Measurements from ENCODE around the gene PALM3.
"Not testable (repeated sequence)": the region's sequence is repeated elsewhere in the genome, so short reads cannot be mapped to it uniquely, and the experiment has no call there.

Gene PALM3

DNA sequence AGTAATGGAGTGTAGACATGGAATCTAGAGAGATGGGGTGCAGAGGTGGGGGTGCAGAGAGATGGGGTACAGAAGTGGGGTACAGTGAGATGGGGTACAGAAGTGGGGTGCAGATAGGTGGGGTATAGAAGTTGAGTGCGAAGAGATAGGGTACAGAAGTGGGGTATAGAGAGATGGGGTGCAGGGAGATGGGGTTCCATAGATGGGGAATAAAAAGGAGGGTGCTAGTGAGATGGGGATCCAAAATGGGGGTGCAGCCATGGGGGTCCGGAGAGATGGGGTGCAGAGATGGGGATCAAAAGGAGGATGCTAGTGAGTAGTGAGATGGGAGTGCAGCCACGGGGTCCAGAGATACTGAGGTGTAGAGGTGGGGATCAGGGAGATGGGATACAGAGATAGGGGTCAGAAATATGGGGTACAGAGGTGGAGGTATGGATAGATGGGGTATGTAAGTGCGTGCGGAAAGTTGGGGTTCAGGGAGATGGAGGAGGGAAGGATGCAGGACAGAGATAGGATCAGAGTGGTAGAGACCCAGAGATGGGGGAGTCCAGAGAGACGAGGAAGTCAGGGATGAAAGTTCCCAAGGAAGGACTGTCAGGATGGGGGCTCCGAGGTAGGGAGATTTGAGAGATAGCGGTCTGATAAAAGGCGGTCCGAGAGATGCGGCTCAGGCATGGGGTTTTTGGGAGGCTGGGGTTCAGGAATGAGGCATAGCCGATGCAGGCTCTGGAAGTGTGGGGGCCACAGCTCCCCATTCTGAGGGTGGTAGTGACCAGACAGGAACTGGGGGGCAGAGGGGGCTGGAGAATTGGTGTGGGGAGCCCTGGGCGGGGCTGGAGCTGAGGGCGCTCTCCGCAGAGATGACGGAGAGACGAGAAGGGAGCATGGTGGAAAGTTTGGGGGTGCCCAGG is 3.4 kb downstream of the PALM3 start:
- H3K4me1 Mint-ChIP-seq = peaks cover 19% of the 10 kb centered on the region
- H3K9me3 Mint-ChIP-seq = no peaks in the 10 kb centered on the region
- H3K36me3 Mint-ChIP-seq (ENCODE audit: low read depth) = peaks cover 3% of the 10 kb centered on the region
- ATAC-seq = no peak
- peaks cover 43% of the 10 kb centered on the region for H3K27me3 Mint-ChIP-seq
- DNase-seq = no peak
- peak overlapping the region; percentile 59 for H3K4me3 Mint-ChIP-seq
- no peak overlapping the region for H3K27ac Mint-ChIP-seq

DNA sequence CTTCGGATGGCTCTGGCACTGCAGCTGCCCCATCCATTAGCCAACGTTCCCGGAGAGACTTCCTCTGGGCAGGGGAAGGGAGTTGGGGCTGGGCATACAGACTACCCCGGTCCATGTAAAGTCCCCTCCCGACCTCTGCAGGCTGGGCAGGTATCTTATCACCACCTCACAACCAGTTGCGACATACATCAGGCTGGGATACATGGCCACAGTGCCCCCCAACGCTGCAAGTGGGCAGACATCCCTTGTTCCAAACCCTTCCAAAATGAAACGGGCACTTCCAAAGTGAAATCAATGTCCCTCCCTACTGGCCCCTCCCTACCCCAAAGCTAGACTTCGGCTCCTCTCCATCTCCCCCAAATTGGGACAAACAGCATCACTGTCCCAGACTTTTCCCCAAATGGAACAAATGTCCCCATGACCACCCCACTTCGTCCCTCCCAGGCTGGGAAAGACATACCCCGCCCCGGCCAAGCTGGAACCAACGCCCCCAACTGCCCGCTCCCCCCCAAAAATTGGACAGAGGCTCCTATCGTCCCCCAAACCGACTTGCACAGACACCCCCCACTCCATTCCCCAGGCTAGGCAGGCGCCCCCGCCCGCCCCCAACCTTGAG is 5.0 kb downstream of the PALM3 start:
- H3K4me1 Mint-ChIP-seq = peaks cover 19% of the 10 kb centered on the region
- ATAC-seq = no peak
- H3K4me3 Mint-ChIP-seq = peak overlapping the region; percentile 6
- peaks cover 13% of the 10 kb centered on the region for H3K36me3 Mint-ChIP-seq (ENCODE audit: low read depth)
- no peaks in the 10 kb centered on the region for H3K9me3 Mint-ChIP-seq
- no peak for DNase-seq
- peaks cover 41% of the 10 kb centered on the region for H3K27me3 Mint-ChIP-seq
- no peak overlapping the region for H3K27ac Mint-ChIP-seq

DNA sequence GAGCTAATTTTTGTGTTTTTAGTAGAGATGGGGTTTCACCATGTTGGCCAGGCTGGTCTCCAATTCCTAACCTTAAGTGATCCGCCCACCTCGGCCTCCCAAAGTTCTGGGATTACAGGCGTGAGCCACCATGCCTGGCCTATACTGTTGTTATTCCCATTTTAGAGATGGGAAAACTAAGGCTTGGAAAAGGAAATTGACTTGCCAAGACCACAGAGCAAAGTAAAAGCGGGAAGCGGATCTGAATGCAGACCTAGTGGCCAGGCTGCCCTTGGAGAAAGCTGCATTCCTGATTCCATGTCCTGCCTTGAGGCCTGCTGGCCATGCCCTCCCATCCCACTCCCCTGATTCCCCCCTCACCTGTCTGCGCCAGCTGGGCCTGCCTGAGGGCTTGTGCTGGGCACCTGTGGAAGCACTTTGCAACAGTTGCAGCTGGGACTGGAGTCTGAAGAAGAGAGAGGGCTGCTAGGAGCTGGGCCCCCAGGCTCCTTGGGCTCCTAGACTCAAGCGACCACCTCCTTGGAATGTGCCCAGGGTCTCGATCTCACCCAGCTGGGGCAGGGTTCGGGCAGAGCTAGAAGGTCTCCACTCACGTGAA is 5.7 kb downstream of the PALM3 start:
- peaks cover 39% of the 10 kb centered on the region for H3K27me3 Mint-ChIP-seq
- peaks cover 19% of the 10 kb centered on the region for H3K4me1 Mint-ChIP-seq
- no peaks in the 10 kb centered on the region for H3K9me3 Mint-ChIP-seq
- no peak for DNase-seq
- H3K27ac Mint-ChIP-seq = no peak overlapping the region
- H3K36me3 Mint-ChIP-seq (ENCODE audit: low read depth) = peaks cover 17% of the 10 kb centered on the region
- H3K4me3 Mint-ChIP-seq = no peak overlapping the region
- ATAC-seq = no peak

DNA sequence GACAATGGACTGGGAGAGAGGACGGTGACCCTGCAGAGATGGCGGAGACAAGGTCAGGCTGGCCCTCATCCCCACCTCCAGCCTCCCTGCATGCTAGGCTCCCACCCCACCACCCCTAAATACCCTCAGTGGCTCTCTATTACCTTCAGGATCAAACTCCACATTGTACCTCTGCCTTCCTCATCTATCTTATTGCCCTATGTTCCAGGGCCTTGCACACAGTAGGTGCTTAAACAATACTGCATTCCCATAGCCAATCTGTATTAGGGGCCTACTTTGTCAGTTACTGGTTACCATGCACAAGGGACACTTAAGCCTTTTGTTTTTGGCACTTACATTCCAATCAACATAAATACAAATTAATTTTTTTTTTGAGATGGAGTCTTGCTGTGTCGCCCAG is 6.5 kb downstream of the PALM3 start:
- DNase-seq (no peak), ATAC-seq (no peak)
- Mint-ChIP-seq H3K27me3 (peaks cover 34% of the 10 kb centered on the region), H3K36me3 (ENCODE audit: low read depth) (peaks cover 21% of the 10 kb centered on the region), H3K27ac (no peak overlapping the region), H3K9me3 (no peaks in the 10 kb centered on the region), H3K4me3 (no peak overlapping the region), H3K4me1 (peaks cover 19% of the 10 kb centered on the region)

DNA sequence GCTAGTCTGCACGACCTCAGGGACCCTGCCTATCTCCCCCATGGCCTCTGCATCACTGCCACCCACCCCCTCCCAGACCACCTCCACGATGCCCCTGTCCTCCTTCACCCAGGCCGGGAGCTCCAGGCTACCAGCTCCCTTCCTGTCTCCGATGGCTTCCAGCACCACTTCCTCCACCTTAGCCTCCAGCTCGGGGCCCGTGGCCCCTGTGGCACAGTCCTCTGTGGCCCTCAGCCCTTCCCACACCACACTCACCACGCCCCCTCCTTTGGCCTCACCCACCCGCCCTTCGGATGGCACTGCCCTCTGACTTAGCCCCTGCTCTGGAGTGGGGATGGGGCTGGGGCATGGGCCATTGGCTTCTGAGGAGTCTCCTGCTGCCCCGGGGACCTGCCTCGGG is 7.2 kb downstream of the PALM3 start:
- ATAC-seq (no peak), DNase-seq (no peak)
- Mint-ChIP-seq H3K4me1 (peaks cover 19% of the 10 kb centered on the region), H3K4me3 (no peak overlapping the region), H3K27ac (no peak overlapping the region), H3K9me3 (no peaks in the 10 kb centered on the region), H3K36me3 (ENCODE audit: low read depth) (peaks cover 26% of the 10 kb centered on the region), H3K27me3 (peaks cover 30% of the 10 kb centered on the region)

DNA sequence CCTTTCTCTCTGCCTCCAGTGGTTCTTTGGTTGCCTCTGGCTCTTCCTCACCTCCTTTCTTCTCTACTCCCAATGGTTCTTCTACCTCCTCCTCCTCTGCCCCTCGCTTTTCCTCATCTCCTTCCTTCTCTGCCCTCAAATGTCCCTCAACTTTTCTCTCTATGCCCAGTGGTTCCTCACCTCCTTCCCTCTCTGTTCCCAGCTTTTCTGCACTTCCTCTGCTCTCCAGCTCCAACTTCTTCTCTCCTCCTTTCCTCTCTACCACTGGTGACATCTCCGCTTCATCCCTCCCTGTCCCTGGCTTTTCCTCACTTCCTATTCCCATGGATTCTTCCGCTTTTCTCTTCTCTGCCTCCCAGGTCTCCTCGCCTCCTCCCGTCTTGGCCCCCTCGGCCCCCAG is 7.8 kb downstream of the PALM3 start:
- Mint-ChIP-seq H3K27ac (no peak overlapping the region), H3K36me3 (ENCODE audit: low read depth) (peaks cover 28% of the 10 kb centered on the region), H3K4me1 (peaks cover 17% of the 10 kb centered on the region), H3K27me3 (peaks cover 25% of the 10 kb centered on the region), H3K9me3 (no peaks in the 10 kb centered on the region), H3K4me3 (no peak overlapping the region)
- DNase-seq (no peak), ATAC-seq (no peak)

DNA sequence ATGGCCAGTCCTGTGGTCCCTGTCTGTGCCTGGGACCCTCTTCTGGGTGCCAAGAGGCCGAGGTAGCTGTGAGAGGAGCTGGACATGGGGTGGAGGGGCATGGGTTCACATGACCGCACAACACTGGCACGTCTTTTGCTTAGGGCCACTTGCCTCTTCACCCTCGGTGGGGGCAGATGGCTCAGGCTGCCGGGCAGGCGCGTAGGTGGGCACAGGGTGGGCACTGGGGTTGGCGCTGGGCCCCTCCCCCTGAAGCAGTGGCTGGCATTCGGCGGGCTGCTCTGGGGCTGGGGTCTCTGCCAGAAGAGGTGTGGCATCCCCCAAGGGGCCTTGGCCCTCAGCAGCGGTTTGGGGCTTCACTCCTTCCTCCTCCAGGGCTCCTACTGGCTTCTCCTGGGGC is 8.4 kb downstream of the PALM3 start:
- peaks cover 19% of the 10 kb centered on the region for H3K27me3 Mint-ChIP-seq
- H3K4me3 Mint-ChIP-seq = no peak overlapping the region
- ATAC-seq = no peak
- peaks cover 33% of the 10 kb centered on the region for H3K36me3 Mint-ChIP-seq (ENCODE audit: low read depth)
- peaks cover 14% of the 10 kb centered on the region for H3K4me1 Mint-ChIP-seq
- no peak for DNase-seq
- H3K27ac Mint-ChIP-seq = no peak overlapping the region
- no peaks in the 10 kb centered on the region for H3K9me3 Mint-ChIP-seq

DNA sequence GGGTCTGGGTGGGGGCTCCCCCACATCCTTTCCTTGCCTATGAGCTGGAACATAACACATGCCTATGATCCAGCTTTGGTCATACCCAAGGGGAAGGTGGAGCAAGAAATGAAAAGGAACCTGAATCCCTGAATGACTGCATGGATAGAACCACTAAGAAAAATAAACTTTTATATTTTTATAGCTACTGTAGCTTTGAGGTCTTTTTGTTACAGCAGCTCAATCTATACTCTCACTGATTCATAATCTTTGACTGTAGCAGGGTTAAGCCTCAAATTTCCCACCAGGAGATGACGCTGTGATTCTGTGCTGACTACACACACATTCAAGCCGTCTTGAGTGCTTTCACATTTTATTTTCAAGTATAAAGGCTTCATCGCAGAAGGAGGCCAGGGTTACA is 8.8 kb downstream of the PALM3 start:
- ATAC-seq (no peak), DNase-seq (no peak)
- H3K9me3 Mint-ChIP-seq = no peaks in the 10 kb centered on the region
- peaks cover 13% of the 10 kb centered on the region for H3K4me1 Mint-ChIP-seq
- H3K36me3 Mint-ChIP-seq (ENCODE audit: low read depth) = peaks cover 36% of the 10 kb centered on the region
- no peak overlapping the region for H3K27ac Mint-ChIP-seq
- no peak overlapping the region for H3K4me3 Mint-ChIP-seq
- H3K27me3 Mint-ChIP-seq = peaks cover 14% of the 10 kb centered on the region

DNA sequence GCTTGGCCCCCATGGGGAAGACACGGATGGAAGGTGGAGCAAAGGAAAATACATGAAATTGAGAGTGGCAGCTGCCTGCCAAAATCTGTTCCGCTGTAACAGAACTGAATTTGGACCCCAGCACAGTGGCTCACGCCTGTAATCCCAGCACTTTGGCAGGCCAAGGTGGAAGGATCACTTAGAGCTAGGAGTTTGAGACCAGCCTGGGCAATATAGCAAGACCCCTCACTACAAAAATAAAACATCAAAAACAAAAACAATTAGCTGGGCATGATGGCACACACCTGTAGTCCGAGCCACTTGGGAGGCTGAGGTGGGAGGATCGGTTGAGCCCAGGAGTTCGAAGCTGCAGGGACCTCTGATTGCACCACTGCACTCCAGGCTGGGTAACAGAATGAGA is 9.4 kb downstream of the PALM3 start:
- DNase-seq (no peak), ATAC-seq (no peak)
- H3K4me1 Mint-ChIP-seq = peaks cover 8% of the 10 kb centered on the region
- H3K4me3 Mint-ChIP-seq = no peak overlapping the region
- H3K9me3 Mint-ChIP-seq = no peaks in the 10 kb centered on the region
- no peak overlapping the region for H3K27ac Mint-ChIP-seq
- peaks cover 10% of the 10 kb centered on the region for H3K27me3 Mint-ChIP-seq
- H3K36me3 Mint-ChIP-seq (ENCODE audit: low read depth) = peaks cover 38% of the 10 kb centered on the region

DNA sequence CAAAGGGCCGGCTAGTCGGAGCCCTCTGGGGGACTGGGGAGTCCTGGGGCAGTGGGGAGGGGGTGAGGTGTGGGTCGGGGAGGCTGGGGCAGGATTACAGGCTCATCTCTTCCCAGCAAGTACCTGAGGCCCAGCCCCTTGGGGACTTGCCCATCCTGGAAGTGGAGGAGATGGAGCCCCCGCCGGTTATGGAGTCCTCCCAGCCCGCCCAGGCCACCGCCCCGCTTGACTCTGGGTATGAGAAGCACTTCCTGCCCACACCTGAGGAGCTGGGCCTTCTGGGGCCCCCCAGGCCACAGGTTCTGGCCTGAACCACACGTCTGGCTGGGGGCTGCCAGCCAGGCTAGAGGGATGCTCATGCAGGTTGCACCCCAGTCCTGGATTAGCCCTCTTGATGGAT is 9.9 kb downstream of the PALM3 start:
- H3K27ac Mint-ChIP-seq = no peak overlapping the region
- DNase-seq = no peak
- ATAC-seq = no peak
- H3K4me3 Mint-ChIP-seq = no peak overlapping the region
- peaks cover 40% of the 10 kb centered on the region for H3K36me3 Mint-ChIP-seq (ENCODE audit: low read depth)
- H3K27me3 Mint-ChIP-seq = peaks cover 6% of the 10 kb centered on the region
- H3K9me3 Mint-ChIP-seq = no peaks in the 10 kb centered on the region
- peaks cover 9% of the 10 kb centered on the region for H3K4me1 Mint-ChIP-seq

DNA sequence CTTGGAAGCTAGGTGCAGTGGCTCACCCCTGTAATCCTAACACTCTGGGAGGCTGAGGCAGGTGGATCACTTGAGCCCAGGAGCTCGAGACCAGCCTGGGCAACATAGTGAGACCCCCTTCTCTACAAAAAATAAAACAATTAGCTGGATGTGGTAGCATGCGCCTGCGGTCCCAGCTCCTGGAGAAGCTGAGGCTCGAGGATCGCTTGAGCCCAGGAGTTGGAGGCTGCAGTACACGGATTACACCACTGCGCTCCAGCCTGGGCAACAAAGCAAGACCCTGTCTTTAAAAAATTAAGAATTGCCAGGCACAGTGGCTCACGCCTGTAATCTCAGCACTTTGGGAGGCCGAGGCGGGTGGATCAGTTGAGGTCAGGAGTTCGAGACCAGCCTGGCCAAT is 10.9 kb downstream of the PALM3 start:
- not testable (repeated sequence) for H3K27me3 Mint-ChIP-seq, ATAC-seq, H3K27ac Mint-ChIP-seq, H3K4me1 Mint-ChIP-seq, DNase-seq, H3K9me3 Mint-ChIP-seq, H3K4me3 Mint-ChIP-seq
- H3K36me3 Mint-ChIP-seq (ENCODE audit: low read depth) = peaks cover 47% of the 10 kb centered on the region

DNA sequence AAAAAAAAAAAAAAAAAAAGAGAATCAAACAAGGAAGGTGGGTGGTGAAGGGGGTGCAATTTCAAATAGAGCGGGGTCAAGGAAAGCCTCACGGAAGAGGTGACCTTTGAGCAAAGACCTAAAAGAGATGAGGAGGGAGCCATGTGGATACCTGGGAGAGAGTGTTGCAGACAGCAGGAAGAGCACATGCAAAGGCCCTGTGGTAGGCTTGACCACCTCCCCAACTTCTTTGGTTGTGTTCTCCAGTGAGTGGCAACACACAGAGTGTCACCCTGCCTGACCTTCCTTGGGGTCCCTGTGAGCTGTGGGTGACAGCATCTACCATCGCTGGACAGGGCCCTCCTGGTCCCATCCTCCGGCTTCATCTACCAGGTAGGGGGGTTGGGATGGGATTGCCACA is 11.4 kb downstream of the PALM3 start:
- Mint-ChIP-seq H3K36me3 (ENCODE audit: low read depth) (peaks cover 50% of the 10 kb centered on the region), H3K27me3 (peaks cover 3% of the 10 kb centered on the region), H3K9me3 (no peaks in the 10 kb centered on the region), H3K27ac (no peak overlapping the region), H3K4me1 (peaks cover 9% of the 10 kb centered on the region), H3K4me3 (no peak overlapping the region)
- ATAC-seq (no peak), DNase-seq (no peak)

DNA sequence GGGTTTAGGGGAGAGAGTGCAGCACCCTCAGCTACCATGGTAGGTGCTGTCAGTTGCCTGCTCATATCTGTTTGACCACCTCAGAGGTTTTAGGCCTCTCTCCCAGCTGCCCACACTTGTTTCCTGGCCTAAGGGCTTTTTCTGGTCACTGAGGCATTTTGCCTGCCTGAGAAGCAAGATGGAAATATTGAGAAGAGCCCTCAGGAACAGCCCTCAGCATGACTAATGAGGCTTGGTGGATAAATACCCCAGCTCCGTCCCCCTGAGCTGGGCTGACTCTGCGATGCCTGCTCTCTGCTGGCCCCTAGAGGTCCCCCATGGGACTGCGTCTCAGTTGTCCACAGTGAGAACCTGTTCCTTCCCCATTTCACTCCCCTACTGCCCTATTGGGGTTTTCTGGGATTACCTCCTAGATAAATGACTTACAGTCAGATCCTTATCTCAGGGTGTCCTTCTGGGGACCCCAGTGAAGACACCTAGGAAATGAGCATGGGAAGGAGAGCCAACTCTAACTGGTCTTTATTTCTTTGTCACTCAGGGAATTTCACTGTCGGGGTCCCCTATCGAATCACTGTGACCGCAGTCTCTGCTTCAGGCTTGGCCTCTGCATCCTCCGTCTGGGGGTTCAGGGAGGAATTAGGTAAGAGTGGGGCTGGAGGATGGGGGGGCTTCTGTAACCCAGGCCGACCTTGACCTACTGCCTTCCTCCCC is 13.3 kb downstream of the PALM3 start:
- ATAC-seq = peak; percentile 92
- Mint-ChIP-seq H3K27me3 (no peaks in the 10 kb centered on the region), H3K4me1 (peaks cover 9% of the 10 kb centered on the region), H3K9me3 (no peaks in the 10 kb centered on the region), H3K27ac (no peak overlapping the region), H3K4me3 (no peak overlapping the region), H3K36me3 (ENCODE audit: low read depth) (peaks cover 48% of the 10 kb centered on the region)
- DNase-seq = peak; percentile 86

DNA sequence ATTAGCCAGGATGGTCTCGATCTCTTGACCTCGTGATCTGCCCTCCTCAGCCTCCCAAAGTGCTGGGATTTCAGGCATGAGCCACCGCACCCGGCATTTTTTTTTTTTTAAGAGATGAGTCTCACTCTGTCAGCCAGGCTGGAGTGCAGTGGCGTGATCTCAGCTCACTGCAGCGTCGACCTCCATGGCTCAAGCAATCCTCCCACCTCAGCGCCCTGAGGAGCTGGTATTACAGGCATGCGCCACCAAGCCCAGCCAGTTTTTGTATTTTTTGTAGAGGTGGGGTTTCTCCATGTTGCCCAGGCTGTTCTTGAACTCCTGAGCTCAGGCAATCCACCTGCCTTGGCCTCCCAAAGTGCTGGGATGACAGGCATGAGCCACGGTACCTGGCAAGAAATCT is 14.0 kb downstream of the PALM3 start:
- peaks cover 49% of the 10 kb centered on the region for H3K36me3 Mint-ChIP-seq (ENCODE audit: low read depth)
- not testable (repeated sequence) for H3K9me3 Mint-ChIP-seq, H3K27ac Mint-ChIP-seq, ATAC-seq, DNase-seq, H3K27me3 Mint-ChIP-seq, H3K4me1 Mint-ChIP-seq, H3K4me3 Mint-ChIP-seq
